Effector memory CD4-positive, alpha-beta T cell (primary cell): ENCODE data around the gene RRM1.
"Not testable (repeated sequence)": the region's sequence is repeated elsewhere in the genome, so short reads cannot be mapped to it uniquely, and the experiment has no call there.

Experiments
- DNase-seq, 3 donors: peaks; one replicate each; pipeline ENCODE4 v3.0.0-alpha.2; 2020
- H3K27ac ChIP-seq: 2 replicates; pipeline ENCODE4 v1.7.0; 2013; ENCODE audit warnings: mild to moderate bottlenecking, low read length, moderate library complexity; ENCODE audit not compliant: insufficient read depth, poor library complexity, severe bottlenecking
- H3K27me3 ChIP-seq: replicated peaks from 2 replicates; pipeline ENCODE4 v1.7.0; 2013; ENCODE audit warnings: mild to moderate bottlenecking, low read length; ENCODE audit not compliant: insufficient read depth, control insufficient read depth, poor library complexity, severe bottlenecking
- H3K36me3 ChIP-seq: 2 replicates; pipeline ENCODE4 v1.7.0; 2013; ENCODE audit warnings: mild to moderate bottlenecking, low read length, moderate library complexity; ENCODE audit not compliant: control insufficient read depth, insufficient read depth
- H3K4me1 ChIP-seq: 2 replicates; pipeline ENCODE4 v1.7.0; 2013; ENCODE audit warnings: low read length, mild to moderate bottlenecking; ENCODE audit not compliant: control insufficient read depth, insufficient read depth, poor library complexity, severe bottlenecking
- H3K4me3 ChIP-seq: 2 replicates; pipeline ENCODE4 v1.7.0; 2013; ENCODE audit warnings: low read length, low read depth, mild to moderate bottlenecking; ENCODE audit not compliant: insufficient read depth, poor library complexity, severe bottlenecking
- H3K9me3 ChIP-seq: 2 replicates; pipeline ENCODE4 v1.7.0; 2013; ENCODE audit warnings: mild to moderate bottlenecking, low read length, moderate library complexity; ENCODE audit not compliant: control insufficient read depth

The RRM1 gene

GRCh38 chr11:4158818-4159217 lies 64.2 kb downstream of the RRM1 start:
- DNase-seq, H3K27me3 ChIP-seq: not testable (repeated sequence)

GRCh38 chr11:4161305-4161704 lies 66.7 kb downstream of the RRM1 start:
- no peaks in the 10 kb centered on the region for H3K27me3 ChIP-seq
- no peaks in the 10 kb centered on the region for H3K4me1 ChIP-seq
- no peaks in the 10 kb centered on the region for H3K9me3 ChIP-seq
- H3K36me3 ChIP-seq: no peaks in the 10 kb centered on the region
- DNase-seq: no peak
- no peak overlapping the region for H3K27ac ChIP-seq
- no peak overlapping the region for H3K4me3 ChIP-seq

More at GRCh38 chr11:4158818-4159217, 64.2 kb downstream of the RRM1 start:
- H3K4me1 ChIP-seq, H3K4me3 ChIP-seq, H3K9me3 ChIP-seq, H3K27ac ChIP-seq, H3K36me3 ChIP-seq: not testable (repeated sequence)

GRCh38 chr11:4164884-4165590 lies 70.4 kb downstream of the RRM1 start:
- Histone ChIP-seq H3K9me3 (no peaks in the 10 kb centered on the region), H3K4me1 (no peaks in the 10 kb centered on the region), H3K36me3 (no peaks in the 10 kb centered on the region), H3K4me3 (no peak overlapping the region), H3K27me3 (no peaks in the 10 kb centered on the region), H3K27ac (no peak overlapping the region)
- no peak for DNase-seq

- no peak for DNase-seq
- Histone ChIP-seq H3K27me3 (no peaks in the 10 kb centered on the region), H3K27ac (no peak overlapping the region), H3K9me3 (no peaks in the 10 kb centered on the region), H3K4me3 (no peak overlapping the region), H3K4me1 (no peaks in the 10 kb centered on the region), H3K36me3 (no peaks in the 10 kb centered on the region)
Observed at GRCh38 chr11:4167292-4167691, 72.7 kb downstream of the RRM1 start.

GRCh38 chr11:4167758-4168157 lies 73.2 kb downstream of the RRM1 start:
- no peaks in the 10 kb centered on the region for H3K9me3 ChIP-seq
- no peak for DNase-seq
- no peaks in the 10 kb centered on the region for H3K36me3 ChIP-seq
- no peaks in the 10 kb centered on the region for H3K27me3 ChIP-seq
- no peak overlapping the region for H3K27ac ChIP-seq
- no peaks in the 10 kb centered on the region for H3K4me1 ChIP-seq
- H3K4me3 ChIP-seq: no peak overlapping the region

GRCh38 chr11:4175620-4176350 lies 81.2 kb downstream of the RRM1 start:
- H3K4me3 ChIP-seq, H3K4me1 ChIP-seq, DNase-seq, H3K36me3 ChIP-seq, H3K9me3 ChIP-seq, H3K27ac ChIP-seq, H3K27me3 ChIP-seq: not testable (repeated sequence)

GRCh38 chr11:4178813-4179662 lies 84.4 kb downstream of the RRM1 start:
- H3K9me3 ChIP-seq: no peaks in the 10 kb centered on the region
- H3K27ac ChIP-seq: no peak overlapping the region
- H3K36me3 ChIP-seq: no peaks in the 10 kb centered on the region
- no peaks in the 10 kb centered on the region for H3K4me1 ChIP-seq
- no peaks in the 10 kb centered on the region for H3K27me3 ChIP-seq
- DNase-seq: no peak
- H3K4me3 ChIP-seq: no peak overlapping the region

GRCh38 chr11:4180441-4181183 lies 86.0 kb downstream of the RRM1 start:
- no peaks in the 10 kb centered on the region for H3K36me3 ChIP-seq
- DNase-seq: no peak
- H3K4me1 ChIP-seq: no peaks in the 10 kb centered on the region
- H3K9me3 ChIP-seq: no peaks in the 10 kb centered on the region
- no peak overlapping the region for H3K4me3 ChIP-seq
- H3K27ac ChIP-seq: no peak overlapping the region
- no peaks in the 10 kb centered on the region for H3K27me3 ChIP-seq

- H3K27me3 ChIP-seq: no peaks in the 10 kb centered on the region
- no peak for DNase-seq
- H3K4me3 ChIP-seq: no peak overlapping the region
- no peak overlapping the region for H3K27ac ChIP-seq
- no peaks in the 10 kb centered on the region for H3K36me3 ChIP-seq
- no peaks in the 10 kb centered on the region for H3K4me1 ChIP-seq
- no peaks in the 10 kb centered on the region for H3K9me3 ChIP-seq
Observed at GRCh38 chr11:4181782-4182721, 87.5 kb downstream of the RRM1 start.
